B cell (primary cell): ENCODE data around the gene SLC1A4. TPM values are rescaled to one million over a fixed set of nuclear protein-coding genes. Genes with fewer than 3 reads are reported as not detected.

ENCODE experiments used
- ATAC-seq: fragments of 200-7000 bp; cut with Tn5 transposase; one replicate; pipeline ENCODE4 v1.10.0; 2021; ENCODE audit warnings: low read depth, mild to moderate bottlenecking, moderate number of reproducible peaks, moderate library complexity
- CTCF ChIA-PET: fragments of 350-600 bp; sonication (Branson Sonifier 250); formaldehyde crosslinking; loops from one replicate; lab custom pipeline; 2021; ENCODE audit warnings: antibody characterized with exemption, inconsistent platforms; lab: Charles Lee
- POLR2A ChIA-PET: fragments of 350-600 bp; sonication (Branson Sonifier 250); formaldehyde crosslinking; loops from one replicate; lab custom pipeline; 2021; ENCODE audit warnings: antibody characterized with exemption; lab: Charles Lee
- DNase-seq: peaks from one replicate; pipeline ENCODE4 v3.0.0; 2013
- H2AFZ ChIP-seq: 2 replicates; pipeline ENCODE4 v1.6.1; 2012; ENCODE audit warnings: mild to moderate bottlenecking, low read depth, low read length; ENCODE audit not compliant: insufficient read depth, poor library complexity, severe bottlenecking
- H3K27ac ChIP-seq, 2 donors: 1 replicate in 1 of 2; 2 replicates in 1 of 2; pipeline ENCODE4 v1.5.1; 2012 to 2013; ENCODE audit warnings: low read length in 2 of 2, mild to moderate bottlenecking in 2 of 2, moderate library complexity in 1 of 2
- H3K27me3 ChIP-seq, 4 experiments: fragments of 200-600 bp in 1 of 4; sonication (generic) in 1 of 4; replicated peaks in 1 of 4; 1 replicate in 2 of 4; 2 replicates in 2 of 4; pipeline versions ENCODE4 v1.6.1 to v1.7.0; 2013 to 2016; ENCODE audit warnings: low read length in 3 of 4, mild to moderate bottlenecking in 2 of 4, mixed read lengths in 1 of 4, moderate library complexity in 1 of 4; ENCODE audit not compliant: insufficient read depth in 4 of 4, control insufficient read depth in 3 of 4; ENCODE audit errors: control extremely low read depth in 1 of 4
- H3K36me3 ChIP-seq, 2 experiments: replicated peaks in 1 of 2; 1 replicate in 1 of 2; 2 replicates in 1 of 2; pipeline versions ENCODE4 v1.6.1 to v1.7.1; 2013; ENCODE audit warnings: low read length in 1 of 2; ENCODE audit not compliant: insufficient read depth in 2 of 2, control insufficient read depth in 1 of 2; ENCODE audit errors: control extremely low read depth in 1 of 2, extremely low read depth in 1 of 2
- H3K4me1 ChIP-seq, 2 donors: fragments of 200-600 bp in 1 of 2; sonication (generic) in 1 of 2; 1 replicate in 1 of 2; 2 replicates in 1 of 2; pipeline versions ENCODE4 v1.5.1 to v1.6.1; 2013 to 2017; ENCODE audit warnings: low read length in 2 of 2; ENCODE audit not compliant: control insufficient read depth in 2 of 2, insufficient read depth in 2 of 2
- H3K4me2 ChIP-seq: replicated peaks from 2 replicates; pipeline ENCODE3; 2012; ENCODE audit warnings: mild to moderate bottlenecking, low read depth, low read length; ENCODE audit not compliant: poor library complexity, severe bottlenecking
- H3K4me3 ChIP-seq, 5 experiments: fragments of 200-600 bp in 1 of 5; sonication (generic) in 1 of 5; 1 replicate in 3 of 5; 2 replicates in 2 of 5; pipeline versions ENCODE4 v1.5.1 to v1.7.0; 2011 to 2016; ENCODE audit warnings: low read length in 4 of 5, mild to moderate bottlenecking in 4 of 5, low read depth in 2 of 5, control low read depth in 1 of 5, moderate library complexity in 1 of 5; ENCODE audit not compliant: insufficient read depth in 1 of 5; ENCODE audit errors: control extremely low read depth in 1 of 5, extremely low read depth in 1 of 5
- H3K79me2 ChIP-seq: fragments of 200-600 bp; sonication (generic); one replicate; pipeline ENCODE4 v1.6.0; 2016; ENCODE audit warnings: low read length; ENCODE audit not compliant: control insufficient read depth, insufficient read depth
- H3K9ac ChIP-seq: fragments of 200-600 bp; sonication (generic); 2 replicates; pipeline ENCODE4 v1.6.1; 2017; ENCODE audit warnings: mild to moderate bottlenecking, low read length, moderate library complexity
- H3K9me3 ChIP-seq, 3 donors: one replicate each; pipeline versions ENCODE4 v1.6.1 to v1.7.1; 2013; ENCODE audit warnings: low read length in 2 of 3; ENCODE audit not compliant: control insufficient read depth in 2 of 3, insufficient read depth in 1 of 3; ENCODE audit errors: control extremely low read depth in 1 of 3
- H4K20me1 ChIP-seq: 2 replicates; pipeline ENCODE4 v1.6.0; 2012; ENCODE audit warnings: mild to moderate bottlenecking, low read length; ENCODE audit not compliant: insufficient read depth, control insufficient read depth, poor library complexity, severe bottlenecking
- H3K27ac Mint-ChIP-seq: one replicate; pipeline ENCODE4 v1.8.0; 2021; ENCODE audit warnings: mixed read lengths
- H3K27me3 Mint-ChIP-seq: one replicate; pipeline ENCODE4 v1.8.0; 2021; ENCODE audit warnings: mixed read lengths
- H3K4me1 Mint-ChIP-seq: one replicate; pipeline ENCODE4 v1.8.0; 2021; ENCODE audit warnings: mixed read lengths
- H3K4me3 Mint-ChIP-seq: one replicate; pipeline ENCODE4 v1.8.0; 2021; ENCODE audit warnings: mixed read lengths
- H3K9me3 Mint-ChIP-seq: one replicate; pipeline ENCODE4 v1.8.0; 2022; ENCODE audit warnings: mixed read lengths; ENCODE audit not compliant: insufficient read depth
- EZH2 ChIP-seq: IDR thresholded peaks from 2 replicates; pipeline ENCODE4 v1.6.1; 2012; ENCODE audit warnings: borderline replicate concordance, low read depth, mild to moderate bottlenecking, moderate library complexity, low read length; ENCODE audit not compliant: insufficient read depth, poor library complexity, severe bottlenecking
- WGBS: methylation state at CpG from one replicate; pipeline ENCODE4 v1.1.5; 2013; ENCODE audit warnings: missing lambda C conversion rate; ENCODE audit not compliant: insufficient coverage; 5-methylcytosine and 5-hydroxymethylcytosine counted together
- intact Hi-C: fragments of 100-400 bp; cut with micrococcal nuclease; formaldehyde crosslinking; loops from one replicate; pipeline ENCODE4 v1.10.0; 2022
- polyA minus RNA-seq: library from RNA; depleted of rRNA, polyadenylated mRNA; stranded (reverse); fragments of >200 nt; gene quantifications from 2 replicates; pipeline ENCODE4 v1.2.3, GENCODE V29; 2012
- polyA plus RNA-seq: library from polyadenylated mRNA; depleted of rRNA; stranded (reverse); fragments of >200 nt; gene quantifications from 2 replicates; pipeline ENCODE4 v1.2.3, GENCODE V29; 2012
- total RNA-seq, 2 donors: library from RNA; stranded (reverse); fragments of 120-200 nt in 1 of 2; gene quantifications; 1 replicate in 1 of 2; 2 replicates in 1 of 2; pipeline versions ENCODE4 v1.2.3 to v1.2.4, GENCODE V29; 2013 to 2022
- TF ChIP-seq, protein P1 (sequence below): fragments of 200-600 bp; IDR thresholded peaks from one replicate; pipeline ENCODE4 v1.8.0; 2022; ENCODE audit warnings: antibody characterized with exemption, mild to moderate bottlenecking

The SLC1A4 gene
- total RNA-seq: 14.5 and 15.7 TPM in 2 replicates
- total RNA-seq (2013): 3.4 TPM
- 1.7 and 3.5 TPM in 2 replicates for polyA plus RNA-seq
- polyA minus RNA-seq: 7.8 and 11.2 TPM in 2 replicates

DNA sequence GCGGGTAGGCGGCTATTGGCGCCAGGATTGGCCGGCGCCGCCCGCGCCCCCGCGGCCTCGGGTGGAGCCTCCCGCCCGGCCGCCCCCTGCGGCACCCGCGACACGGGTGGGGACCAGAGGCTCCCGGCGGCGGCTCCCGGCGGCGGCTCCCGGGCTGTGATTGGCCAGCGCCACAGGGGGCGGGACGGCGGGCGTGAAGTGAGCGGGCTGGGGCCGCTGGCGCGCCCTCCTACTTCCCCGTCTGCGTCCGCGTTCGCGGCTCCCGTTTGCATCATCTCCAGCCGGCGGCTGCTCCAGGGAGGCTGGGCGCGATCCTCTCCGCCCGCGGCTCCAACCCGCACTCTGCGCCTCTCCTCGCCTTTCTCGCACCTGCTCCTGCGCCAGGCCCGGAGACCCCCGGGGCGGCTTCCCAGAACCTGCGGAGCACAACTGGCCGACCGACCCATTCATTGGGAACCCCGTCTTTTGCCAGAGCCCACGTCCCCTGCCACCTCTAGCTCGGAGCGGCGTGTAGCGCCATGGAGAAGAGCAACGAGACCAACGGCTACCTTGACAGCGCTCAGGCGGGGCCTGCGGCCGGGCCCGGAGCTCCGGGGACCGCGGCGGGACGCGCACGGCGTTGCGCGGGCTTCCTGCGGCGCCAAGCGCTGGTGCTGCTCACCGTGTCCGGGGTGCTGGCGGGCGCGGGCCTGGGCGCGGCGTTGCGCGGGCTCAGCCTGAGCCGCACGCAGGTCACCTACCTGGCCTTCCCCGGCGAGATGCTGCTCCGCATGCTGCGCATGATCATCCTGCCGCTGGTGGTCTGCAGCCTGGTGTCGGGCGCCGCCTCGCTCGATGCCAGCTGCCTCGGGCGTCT, at the start of gene SLC1A4:
Gene SLC1A4 (plus strand): TSS at position 274 of the 856 bp plus-strand sequence. CDS start 245 bp downstream, at position 519.
- CTCF ChIA-PET: interaction anchor here (0.8 to 11.7 kb wide), 11 partner anchors 18 to 343 kb away, joined by 3 to 125 read pairs (median 4); partner anchors contain the start of gene CEP68
- H3K9me3 ChIP-seq: no peaks in the 10 kb centered on the region
- H4K20me1 ChIP-seq: no peaks in the 10 kb centered on the region
- TF ChIP-seq, protein P1, sequence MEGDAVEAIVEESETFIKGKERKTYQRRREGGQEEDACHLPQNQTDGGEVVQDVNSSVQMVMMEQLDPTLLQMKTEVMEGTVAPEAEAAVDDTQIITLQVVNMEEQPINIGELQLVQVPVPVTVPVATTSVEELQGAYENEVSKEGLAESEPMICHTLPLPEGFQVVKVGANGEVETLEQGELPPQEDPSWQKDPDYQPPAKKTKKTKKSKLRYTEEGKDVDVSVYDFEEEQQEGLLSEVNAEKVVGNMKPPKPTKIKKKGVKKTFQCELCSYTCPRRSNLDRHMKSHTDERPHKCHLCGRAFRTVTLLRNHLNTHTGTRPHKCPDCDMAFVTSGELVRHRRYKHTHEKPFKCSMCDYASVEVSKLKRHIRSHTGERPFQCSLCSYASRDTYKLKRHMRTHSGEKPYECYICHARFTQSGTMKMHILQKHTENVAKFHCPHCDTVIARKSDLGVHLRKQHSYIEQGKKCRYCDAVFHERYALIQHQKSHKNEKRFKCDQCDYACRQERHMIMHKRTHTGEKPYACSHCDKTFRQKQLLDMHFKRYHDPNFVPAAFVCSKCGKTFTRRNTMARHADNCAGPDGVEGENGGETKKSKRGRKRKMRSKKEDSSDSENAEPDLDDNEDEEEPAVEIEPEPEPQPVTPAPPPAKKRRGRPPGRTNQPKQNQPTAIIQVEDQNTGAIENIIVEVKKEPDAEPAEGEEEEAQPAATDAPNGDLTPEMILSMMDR: no peak
- no peak for TF ChIP-seq EZH2
- H3K4me3 ChIP-seq: peak within 1 kb of the TSS; percentile 66 to 87 (median 81)
- no peaks in the 10 kb centered on the region for H3K9me3 Mint-ChIP-seq
- peak within 1 kb of the TSS; percentile 92 for H3K4me3 Mint-ChIP-seq
- H3K4me2 ChIP-seq: peak within 1 kb of the TSS; percentile 99
- intact Hi-C loops: loop anchor here (1.0 to 2.0 kb wide), 4 partner anchors 41 to 65 kb away; no protein-coding TSS in a partner anchor
- H3K27me3 ChIP-seq: no peaks in the 10 kb centered on the region
- DNase-seq: peak; percentile 86
- peak within 1 kb of the TSS; percentile 82 for H2AFZ ChIP-seq
- POLR2A ChIA-PET: interaction anchor here (0.9 to 1.7 kb wide), 3 partner anchors 42 to 67 kb away, joined by 3 to 4 read pairs (median 4); no protein-coding TSS in a partner anchor
- H3K36me3 ChIP-seq: no peaks in the 10 kb centered on the region
- no peaks in the 10 kb centered on the region for H3K27me3 Mint-ChIP-seq
- peak within 1 kb of the TSS in 1 of 2 donors; percentile 53 for H3K27ac ChIP-seq
- under 1% methylated on average over 108 of the region's 109 CpGs for WGBS
- peak within 1 kb of the TSS; percentile 84 for H3K27ac Mint-ChIP-seq
- peak; percentile 89 for ATAC-seq
- peaks cover 17 to 24% of the 10 kb centered on the region in 2 donors for H3K4me1 ChIP-seq
- H3K4me1 Mint-ChIP-seq: peaks cover 37% of the 10 kb centered on the region
- peak within 1 kb of the TSS; percentile 90 for H3K9ac ChIP-seq
- H3K79me2 ChIP-seq: peaks cover 32% of the 10 kb centered on the region
